ENCODE measurements around the gene SYNGR3. TPM values are rescaled to one million over a fixed set of nuclear protein-coding genes. Genes with fewer than 3 reads are reported as not detected.
"Not testable (repeated sequence)": the region's sequence is repeated elsewhere in the genome, so short reads cannot be mapped to it uniquely, and the experiment has no call there.

SYNGR3 gene
- total RNA-seq, 2 experiments from 2014 or later = 4.6 to 4.7 TPM

DNA sequence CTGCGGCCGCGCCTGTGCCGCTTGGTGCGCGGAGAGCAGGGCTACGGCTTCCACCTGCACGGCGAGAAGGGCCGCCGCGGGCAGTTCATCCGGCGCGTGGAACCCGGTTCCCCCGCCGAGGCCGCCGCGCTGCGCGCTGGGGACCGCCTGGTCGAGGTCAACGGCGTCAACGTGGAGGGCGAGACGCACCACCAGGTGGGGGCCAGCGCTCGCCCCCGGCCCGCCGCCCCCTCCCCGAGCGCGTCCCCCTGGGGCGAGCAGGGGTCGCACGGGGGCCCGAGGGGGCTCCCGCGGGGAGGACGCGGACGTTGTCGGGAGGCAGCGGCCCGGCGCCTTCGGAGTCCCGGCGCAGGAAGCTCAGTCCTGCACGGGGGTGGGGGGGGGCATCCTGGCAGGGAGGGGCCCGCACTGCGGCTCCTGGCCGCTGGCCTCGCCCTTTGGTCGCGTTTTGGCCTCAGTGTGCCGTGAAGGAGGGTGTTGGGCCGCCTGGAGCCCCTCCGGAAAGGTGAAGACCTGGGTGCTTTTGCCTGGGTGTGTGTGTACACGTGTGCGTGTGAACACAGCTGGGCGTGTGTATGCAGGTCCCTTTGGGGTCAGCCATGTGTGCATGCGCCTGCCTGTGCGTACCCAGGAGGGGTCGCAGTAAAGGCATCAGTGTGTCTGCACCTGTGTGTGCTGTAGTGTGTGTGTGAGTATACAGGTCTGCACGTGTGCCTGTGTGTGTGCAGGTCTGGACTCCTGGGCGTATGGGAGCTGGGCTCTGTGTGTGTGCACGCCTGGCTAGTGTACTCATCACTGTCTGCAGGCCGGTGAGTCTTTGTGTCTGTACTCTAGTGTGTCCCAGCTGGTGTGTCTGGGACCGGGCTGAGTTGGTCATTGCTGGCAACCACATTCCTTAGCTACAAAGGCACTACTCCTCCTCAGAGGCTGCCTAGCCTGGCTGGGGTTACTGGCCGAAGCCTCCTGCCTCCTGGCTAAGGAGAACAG, 37.5 kb downstream of the SYNGR3 start:
- CTCF ChIA-PET = interaction anchor here (1.5 to 1.8 kb wide), 2 partner anchors 20 to 113 kb away, joined by 7 to 13 read pairs; partner anchors contain the start of genes NTHL1 and TSC2
- POLR2A ChIA-PET = interaction anchor here (0.6 kb wide), 1 partner anchor 649 kb away, joined by 3 read pairs; no protein-coding TSS in a partner anchor

DNA sequence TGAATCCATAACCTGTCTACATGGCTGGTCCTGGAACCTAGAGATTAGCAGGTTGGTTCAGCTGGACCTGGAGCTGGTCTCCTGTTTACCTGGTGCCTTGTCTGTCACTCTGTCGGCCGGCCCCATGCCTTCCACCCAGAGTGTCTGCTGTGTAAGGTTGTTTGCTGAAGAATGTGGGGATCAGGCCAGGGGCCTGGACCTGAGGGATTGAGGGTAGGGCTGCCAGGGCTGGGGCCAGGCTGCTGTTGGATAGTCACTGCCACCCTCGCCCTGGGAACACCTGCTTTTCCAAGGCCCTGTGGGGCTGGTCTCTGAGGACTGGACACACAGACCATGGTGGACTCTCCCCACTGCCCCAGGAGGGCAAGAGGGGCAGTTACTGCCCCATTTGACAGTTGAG, 38.4 kb downstream of the SYNGR3 start:
- POLR2A ChIA-PET = no interaction called here
- CTCF ChIA-PET = interaction anchor here (1.5 to 1.8 kb wide), 2 partner anchors 19 to 112 kb away, joined by 7 to 13 read pairs; partner anchors contain the start of genes NTHL1 and TSC2

DNA sequence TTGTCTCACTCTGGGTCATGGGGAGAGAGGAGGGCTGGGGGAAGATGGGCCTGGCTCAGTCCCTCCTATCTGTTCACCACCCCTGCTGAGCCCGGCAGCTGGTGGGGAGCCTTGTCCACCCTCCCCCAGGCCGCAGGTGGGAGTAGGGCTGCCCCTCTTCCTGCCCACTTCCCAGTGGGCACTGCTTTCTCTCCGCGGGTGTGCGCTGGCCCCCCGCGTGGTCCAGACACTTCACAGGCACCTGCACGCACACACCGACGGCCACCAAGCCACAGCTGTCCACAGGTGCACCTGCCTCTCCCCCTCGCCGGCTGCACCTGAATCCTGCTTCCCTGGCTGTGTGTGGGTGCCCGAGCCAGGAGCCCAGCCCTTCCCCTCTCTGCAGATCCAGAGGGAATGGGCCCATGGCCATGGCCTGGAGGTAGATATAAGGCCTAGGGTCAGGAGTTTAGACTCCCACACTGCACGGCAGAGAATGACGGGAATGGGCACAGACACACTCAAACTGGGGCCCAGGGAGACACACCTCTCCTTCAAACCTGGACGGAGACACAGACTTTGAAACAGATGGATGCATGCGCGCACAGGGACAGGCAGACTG, 39.0 kb downstream of the SYNGR3 start:
- ChIA-PET POLR2A (no interaction called here), CTCF (no interaction called here)

DNA sequence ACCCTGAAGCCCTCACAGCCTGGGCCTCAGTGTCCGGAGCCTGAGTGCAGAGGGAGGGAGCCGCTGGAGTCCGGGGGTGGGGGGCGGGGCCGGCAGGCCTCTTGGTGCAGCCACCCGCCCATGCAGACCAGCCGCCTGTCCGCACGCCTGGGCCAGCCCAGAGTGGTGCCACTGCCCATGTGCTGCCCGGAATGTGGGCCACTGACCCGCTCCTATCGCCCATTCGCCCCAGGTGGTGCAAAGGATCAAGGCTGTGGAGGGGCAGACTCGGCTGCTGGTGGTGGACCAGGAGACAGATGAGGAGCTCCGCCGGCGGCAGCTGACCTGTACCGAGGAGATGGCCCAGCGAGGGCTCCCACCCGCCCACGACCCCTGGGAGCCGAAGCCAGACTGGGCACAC, 39.6 kb downstream of the SYNGR3 start:
- ChIA-PET POLR2A (no interaction called here), CTCF (no interaction called here)

DNA sequence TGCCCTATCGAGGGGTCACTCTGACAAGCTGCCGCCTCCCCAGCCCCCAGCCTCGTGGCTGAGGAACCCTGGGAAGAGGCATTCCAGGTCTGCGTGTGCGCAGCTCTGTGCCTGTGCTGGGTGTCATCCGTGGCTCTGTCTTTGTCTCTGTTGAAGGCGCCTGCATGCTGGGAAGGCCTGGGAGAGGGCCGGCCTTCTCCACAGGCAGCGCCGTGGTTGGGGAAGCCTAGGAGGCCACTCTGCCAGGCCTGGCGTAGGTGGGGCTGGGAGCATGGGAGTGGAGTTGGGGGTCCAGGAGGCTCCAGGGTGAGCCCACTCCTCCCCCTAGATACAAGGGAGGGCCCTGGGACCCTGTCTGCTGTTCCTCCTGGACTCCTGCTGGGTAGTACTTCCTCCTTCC, 40.3 kb downstream of the SYNGR3 start:
- ChIA-PET CTCF (interaction anchor here (0.7 to 1.3 kb wide), 2 partner anchors 18 to 122 kb away, joined by 3 to 7 read pairs; partner anchors contain the start of genes NTHL1 and TSC2), POLR2A (interaction anchor here (0.6 kb wide), 1 partner anchor 67 kb away, joined by 4 read pairs; no protein-coding TSS in a partner anchor)

DNA sequence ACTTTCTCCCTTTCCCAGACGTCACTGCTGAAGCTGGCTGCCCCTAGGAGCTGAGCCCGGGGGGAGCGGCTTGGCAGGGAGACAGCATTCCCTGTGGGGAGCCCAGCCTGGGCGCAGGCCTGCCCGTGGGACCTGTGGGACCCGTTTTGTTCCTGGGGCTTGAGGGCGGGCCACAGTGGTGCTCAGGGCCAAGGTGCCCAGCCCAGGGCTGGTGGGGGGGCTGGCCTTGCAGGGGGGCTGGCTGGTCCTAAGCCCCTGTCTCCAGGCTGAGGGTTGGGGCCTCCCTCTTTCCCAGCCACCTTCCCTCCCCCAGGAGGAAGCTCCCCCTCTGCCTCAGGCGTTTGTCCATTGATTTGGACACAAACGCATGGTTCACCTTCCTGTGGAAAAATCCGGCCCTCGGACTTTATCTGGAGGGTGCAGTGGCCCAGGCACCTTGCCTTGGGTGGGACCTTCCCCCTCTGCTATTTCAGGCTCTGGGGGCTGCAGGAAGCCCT, 41.4 kb downstream of the SYNGR3 start:
- POLR2A ChIA-PET = no interaction called here
- CTCF ChIA-PET = interaction anchor here (1.3 kb wide), 1 partner anchor 16 kb away, joined by 7 read pairs; the partner anchor contains the start of genes NTHL1 and TSC2

DNA sequence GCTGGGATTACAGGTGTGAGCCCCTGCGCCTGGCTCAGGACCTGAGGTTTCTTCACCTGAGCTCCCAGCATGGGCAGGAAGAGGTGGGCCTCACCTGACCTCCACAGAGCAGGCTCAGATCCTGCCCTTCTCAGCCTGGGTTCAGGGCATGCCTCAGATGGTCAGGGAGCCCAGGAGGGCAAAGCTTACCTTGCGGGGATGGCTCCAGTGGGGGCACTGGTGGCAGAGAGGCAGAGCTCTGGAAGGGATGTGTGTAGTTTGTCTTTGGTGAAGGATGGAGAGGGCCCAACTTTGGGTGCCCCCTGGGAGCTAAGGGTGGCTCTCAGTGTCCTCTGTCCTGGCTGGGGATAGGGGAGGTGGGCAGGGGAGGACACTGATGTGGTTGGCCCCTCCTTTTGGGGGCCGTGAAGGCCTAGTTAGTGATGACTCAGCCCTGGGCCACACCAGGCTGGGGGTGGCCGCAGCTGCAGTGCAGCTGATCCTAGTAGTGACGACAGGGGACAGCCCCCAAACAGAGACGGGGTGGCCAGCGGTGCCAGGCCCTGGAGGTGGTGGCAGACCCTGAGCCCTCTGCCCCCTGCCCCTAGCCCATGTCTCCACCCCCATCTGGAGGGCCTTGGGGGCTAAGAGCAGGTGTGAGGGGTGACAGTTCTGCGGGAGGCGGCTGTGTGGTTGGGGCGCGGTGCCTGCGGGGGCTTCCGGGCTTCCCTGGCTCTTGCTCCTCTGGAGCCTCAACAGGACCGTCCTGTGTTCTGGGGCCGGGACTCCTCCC, 42.7 kb downstream of the SYNGR3 start:
- ChIA-PET POLR2A (no interaction called here), CTCF (interaction anchor here (0.7 to 1.1 kb wide), 2 partner anchors 108 to 115 kb away, joined by 3 read pairs; no protein-coding TSS in a partner anchor)

DNA sequence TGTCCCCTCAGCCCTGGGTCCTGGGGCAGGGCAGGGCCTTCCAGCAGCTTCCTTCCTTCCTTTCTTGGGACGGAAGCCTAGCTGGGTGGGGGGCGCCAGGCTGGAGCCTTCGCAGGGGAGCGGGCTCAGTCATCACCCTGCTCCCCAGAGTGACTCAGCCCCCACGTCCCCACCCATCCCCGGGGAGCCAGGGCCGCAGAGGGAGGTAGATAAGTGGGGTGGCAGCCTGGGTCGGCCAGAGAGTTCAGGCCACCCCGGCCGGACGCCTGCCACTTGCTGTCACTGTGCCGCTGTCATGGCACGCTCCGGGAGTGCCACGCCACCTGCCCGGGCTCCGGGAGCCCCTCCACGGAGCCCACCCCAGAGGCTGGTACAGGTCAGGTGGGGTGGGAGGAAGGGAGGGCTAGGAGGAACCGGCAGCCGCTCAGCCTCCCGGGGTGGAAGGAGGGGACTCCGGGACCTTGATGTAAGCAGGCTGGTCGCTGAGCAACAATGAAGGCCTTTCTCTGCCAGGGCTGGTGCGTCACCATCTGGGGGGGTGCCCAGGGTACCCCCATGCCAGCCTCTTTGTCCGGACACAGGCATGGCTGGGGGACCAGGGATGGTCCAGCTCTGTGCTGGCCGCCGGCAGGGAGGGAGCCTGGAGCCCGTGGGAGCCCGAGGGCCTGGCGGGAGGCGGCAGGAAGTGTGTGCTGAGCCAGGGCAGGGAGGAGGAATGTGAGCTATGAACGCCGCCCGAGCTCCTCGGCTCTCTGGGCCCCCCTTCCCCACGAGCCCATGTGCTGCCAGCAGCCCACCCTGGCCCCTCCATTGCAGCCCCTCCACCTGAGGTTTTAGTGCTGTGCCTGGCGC, 43.5 kb downstream of the SYNGR3 start:
- ChIA-PET POLR2A (no interaction called here), CTCF (no interaction called here)

DNA sequence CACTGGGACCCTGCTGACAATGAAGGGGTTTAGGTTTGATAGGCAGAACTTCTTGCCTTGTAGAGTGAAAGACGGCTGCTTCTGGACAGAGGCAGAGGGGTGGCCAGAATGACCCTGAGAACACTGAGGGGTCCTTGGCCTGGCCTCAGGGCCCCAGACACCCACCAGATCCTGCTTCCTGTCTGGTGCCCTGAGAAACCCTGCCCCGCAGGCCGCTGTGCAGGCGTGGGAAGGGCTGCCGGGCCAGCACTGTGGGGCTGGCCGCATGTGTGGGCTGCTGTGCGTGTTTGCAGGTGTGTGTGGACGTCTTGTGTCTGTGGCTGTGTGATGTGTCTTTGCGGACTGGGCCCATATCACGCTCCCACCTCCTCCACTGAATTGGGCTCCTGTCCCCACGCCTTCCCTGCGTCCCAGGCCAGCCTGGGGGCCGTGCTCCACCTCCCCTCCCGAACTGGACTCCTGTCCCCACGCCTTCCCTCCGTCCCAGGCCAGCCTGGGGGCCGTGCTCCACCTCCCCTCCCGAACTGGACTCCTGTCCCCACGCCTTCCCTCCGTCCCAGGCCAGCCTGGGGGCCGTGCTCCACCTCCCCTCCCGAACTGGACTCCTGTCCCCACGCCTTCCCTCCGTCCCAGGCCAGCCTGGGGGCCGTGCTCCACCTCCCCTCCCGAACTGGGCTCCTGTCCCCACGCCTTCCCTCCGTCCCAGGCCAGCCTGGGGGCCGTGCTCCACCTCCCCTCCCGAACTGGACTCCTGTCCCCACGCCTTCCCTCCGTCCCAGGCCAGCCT, 44.3 kb downstream of the SYNGR3 start:
- POLR2A ChIA-PET, CTCF ChIA-PET: not testable (repeated sequence)

DNA sequence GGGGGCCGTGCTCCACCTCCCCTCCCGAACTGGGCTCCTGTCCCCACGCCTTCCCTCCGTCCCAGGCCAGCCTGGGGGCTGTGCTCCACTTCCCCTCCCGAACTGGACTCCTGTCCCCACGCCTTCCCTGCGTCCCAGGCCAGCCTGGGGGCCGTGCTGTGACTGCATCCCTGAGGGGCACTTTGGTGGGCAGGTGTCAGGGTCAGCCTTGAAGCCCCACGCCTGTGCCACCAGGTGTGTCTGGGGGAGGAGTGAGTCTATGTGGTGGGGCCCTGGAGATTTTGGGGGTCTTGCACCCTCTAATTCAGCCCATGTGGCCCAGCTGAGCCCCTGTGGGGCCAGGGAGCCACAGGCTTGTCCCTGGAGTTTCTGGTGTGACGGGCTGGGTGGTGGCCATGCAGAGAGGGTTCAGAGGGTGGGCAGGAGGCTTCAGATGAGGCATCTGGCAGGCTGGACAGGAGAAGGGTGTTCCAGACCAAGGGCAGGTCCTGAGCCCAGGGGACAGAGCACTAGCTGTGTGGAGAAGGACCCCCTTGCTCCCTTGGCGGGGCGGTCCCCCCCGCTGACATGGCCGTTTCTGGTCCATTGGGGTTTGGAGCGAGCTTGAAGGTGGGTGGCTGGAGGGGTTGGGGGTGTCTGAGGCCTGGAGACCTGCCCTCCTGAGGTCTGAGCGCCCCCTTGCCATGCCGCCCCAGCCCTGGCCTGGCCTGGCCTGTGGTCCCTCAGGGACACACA, 45.1 kb downstream of the SYNGR3 start:
- CTCF ChIA-PET = no interaction called here
- POLR2A ChIA-PET = no interaction called here

DNA sequence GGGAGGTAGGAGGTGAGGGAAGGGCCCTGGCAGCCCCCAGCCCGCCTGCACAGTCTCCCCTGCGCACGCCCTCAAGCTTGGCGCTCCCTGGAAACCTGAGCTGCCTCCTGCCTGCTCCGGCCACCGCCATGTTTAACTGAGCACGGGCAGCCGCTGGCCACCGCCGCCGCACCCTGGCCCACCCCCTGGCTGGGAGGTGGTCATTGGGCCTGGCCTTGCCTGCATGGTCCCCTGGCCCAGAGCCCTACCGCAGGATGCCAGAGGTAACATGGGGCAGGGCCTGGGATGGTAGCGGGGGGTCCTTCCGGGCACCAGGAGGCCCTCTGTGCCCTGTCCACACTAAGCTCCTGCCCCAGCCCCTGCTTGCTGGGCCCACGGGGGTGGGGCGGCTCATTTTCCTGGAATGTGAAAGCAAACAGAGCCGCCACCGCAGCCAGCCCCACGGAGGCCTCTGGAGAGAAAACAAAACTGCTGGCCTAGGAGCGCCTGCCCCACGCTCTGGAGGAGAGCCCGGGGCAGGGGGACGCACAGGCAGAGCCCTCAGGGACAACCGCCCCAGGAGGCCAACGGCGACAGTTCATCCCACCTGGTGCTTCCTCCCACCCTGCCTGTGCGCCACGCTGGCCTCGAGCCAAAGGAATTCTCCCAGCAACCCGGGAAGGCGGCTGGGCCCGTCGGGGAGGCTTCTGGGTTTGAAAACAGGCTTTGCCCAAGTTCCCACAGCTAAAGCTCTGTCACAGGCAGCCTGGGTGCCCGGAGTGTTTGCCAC, 45.8 kb downstream of the SYNGR3 start:
- CTCF ChIA-PET = no interaction called here
- POLR2A ChIA-PET = no interaction called here

DNA sequence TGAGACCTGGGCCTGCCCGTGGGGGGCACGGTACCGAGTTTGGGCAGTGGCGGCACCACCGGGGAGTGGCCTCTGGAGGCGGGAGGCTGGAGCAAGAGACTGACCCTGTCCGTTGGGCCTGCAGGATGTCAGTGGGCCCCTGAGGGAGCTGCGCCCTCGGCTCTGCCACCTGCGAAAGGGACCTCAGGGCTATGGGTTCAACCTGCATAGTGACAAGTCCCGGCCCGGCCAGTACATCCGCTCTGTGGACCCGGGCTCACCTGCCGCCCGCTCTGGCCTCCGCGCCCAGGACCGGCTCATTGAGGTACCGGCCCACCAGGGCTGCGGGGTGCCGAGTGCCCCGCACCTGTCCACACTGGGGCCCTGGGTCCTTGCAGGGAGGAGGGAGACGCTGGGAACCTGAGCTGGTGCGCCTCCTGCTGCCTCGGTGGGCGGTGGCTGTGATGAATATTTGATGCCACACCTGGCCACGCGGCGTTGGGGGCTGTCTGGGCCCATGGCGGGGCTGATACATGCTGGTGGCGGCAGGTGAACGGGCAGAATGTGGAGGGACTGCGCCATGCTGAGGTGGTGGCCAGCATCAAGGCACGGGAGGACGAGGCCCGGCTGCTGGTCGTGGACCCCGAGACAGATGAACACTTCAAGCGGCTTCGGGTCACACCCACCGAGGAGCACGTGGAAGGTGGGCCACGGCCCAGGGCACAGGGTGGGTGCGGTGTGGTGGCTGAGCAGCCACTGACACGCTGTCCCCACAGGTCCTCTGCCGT, 46.6 kb downstream of the SYNGR3 start:
- CTCF ChIA-PET = interaction anchor here (1.3 kb wide), 1 partner anchor 10 kb away, joined by 3 read pairs; no protein-coding TSS in a partner anchor
- POLR2A ChIA-PET = no interaction called here

DNA sequence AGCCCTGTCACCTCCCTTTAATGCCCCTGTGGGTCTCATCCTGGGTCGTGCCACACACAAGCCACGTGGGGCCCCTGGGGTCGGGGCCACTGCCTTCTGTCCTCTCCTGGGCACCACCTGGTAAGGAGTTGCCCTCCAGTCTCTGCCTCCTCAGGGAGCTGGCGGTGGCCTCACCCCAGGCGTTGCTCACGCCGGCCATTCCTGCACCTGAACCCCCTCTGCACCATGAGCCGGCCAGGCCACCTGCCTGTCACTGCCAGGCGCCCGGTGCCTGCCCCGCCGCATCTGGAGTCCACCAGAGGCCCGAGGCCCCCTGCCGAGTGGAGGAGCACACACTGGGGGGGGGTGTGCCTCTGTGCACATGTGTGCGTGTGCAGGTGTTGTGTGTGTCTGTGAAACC, 47.3 kb downstream of the SYNGR3 start:
- ChIA-PET POLR2A (no interaction called here), CTCF (interaction anchor here (1.3 kb wide), 1 partner anchor 10 kb away, joined by 3 read pairs; no protein-coding TSS in a partner anchor)

DNA sequence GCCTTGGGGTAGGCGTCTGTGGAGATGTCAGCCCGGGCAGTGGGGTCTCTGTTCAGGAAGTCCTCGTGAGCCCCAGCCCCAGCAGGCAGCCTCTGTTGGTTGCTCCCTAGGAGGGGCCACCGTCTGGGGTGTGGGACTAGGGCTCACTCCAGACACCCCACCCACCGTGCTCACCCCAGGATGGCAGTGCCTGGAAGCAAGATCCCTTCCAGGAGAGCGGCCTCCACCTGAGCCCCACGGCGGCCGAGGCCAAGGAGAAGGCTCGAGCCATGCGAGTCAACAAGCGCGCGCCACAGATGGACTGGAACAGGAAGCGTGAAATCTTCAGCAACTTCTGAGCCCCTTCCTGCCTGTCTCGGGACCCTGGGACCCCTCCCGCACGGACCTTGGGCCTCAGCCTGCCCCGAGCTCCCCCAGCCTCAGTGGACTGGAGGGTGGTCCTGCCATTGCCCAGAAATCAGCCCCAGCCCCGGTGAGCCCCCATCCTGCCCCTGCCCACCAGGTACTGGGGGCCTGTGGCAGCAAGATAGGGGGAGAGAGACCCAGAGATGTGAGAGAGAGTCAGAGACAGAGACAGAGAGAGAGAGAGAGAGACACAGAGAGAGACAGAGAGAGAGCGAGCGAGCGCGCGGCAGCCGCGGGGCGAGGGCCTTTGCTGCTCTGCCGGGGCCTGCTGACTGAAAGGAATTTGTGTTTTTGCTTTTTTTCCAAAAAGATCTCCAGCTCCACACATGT, 48.0 kb downstream of the SYNGR3 start:
- ChIA-PET POLR2A (no interaction called here), CTCF (interaction anchor here (1.3 kb wide), 1 partner anchor 9 kb away, joined by 3 read pairs; no protein-coding TSS in a partner anchor)
